ENCODE data around the gene CDKAL1.

DNA sequence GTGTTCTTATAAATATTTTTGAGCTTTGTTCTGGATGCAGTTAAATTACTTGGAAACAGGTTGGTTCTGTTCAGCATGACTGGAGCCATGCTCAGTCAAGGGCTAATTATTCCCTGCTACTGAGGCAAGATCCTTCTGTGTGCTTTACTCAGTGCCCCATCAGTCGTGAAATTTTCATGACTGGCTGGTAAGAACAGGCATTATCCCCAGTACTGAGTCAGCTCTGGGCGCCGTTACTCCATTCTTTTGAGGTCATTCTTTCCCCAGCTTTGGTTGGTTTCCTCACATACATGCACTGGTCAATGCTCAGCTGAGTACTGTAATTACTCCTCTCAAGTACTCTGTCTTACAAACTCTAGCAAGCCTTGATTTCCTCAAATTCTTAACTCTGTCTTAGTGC, 71.3 kb downstream of the CDKAL1 start:
- TF ChIP-seq, protein P1, sequence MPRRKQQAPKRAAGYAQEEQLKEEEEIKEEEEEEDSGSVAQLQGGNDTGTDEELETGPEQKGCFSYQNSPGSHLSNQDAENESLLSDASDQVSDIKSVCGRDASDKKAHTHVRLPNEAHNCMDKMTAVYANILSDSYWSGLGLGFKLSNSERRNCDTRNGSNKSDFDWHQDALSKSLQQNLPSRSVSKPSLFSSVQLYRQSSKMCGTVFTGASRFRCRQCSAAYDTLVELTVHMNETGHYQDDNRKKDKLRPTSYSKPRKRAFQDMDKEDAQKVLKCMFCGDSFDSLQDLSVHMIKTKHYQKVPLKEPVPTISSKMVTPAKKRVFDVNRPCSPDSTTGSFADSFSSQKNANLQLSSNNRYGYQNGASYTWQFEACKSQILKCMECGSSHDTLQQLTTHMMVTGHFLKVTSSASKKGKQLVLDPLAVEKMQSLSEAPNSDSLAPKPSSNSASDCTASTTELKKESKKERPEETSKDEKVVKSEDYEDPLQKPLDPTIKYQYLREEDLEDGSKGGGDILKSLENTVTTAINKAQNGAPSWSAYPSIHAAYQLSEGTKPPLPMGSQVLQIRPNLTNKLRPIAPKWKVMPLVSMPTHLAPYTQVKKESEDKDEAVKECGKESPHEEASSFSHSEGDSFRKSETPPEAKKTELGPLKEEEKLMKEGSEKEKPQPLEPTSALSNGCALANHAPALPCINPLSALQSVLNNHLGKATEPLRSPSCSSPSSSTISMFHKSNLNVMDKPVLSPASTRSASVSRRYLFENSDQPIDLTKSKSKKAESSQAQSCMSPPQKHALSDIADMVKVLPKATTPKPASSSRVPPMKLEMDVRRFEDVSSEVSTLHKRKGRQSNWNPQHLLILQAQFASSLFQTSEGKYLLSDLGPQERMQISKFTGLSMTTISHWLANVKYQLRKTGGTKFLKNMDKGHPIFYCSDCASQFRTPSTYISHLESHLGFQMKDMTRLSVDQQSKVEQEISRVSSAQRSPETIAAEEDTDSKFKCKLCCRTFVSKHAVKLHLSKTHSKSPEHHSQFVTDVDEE (CRISPR knock-in tag; IDR thresholded peaks at IDR 0.05): no peak
- no peak for TF ChIP-seq GLIS3 (CRISPR knock-in tag; IDR thresholded peaks at IDR 0.05)
- no peak for TF ChIP-seq ZFP30 (CRISPR knock-in tag; IDR thresholded peaks at IDR 0.05)
- TF ChIP-seq CSDC2 (CRISPR knock-in tag; IDR thresholded peaks at IDR 0.05): no peak
- no peak for TF ChIP-seq ZC3H10 (CRISPR knock-in tag; IDR thresholded peaks at IDR 0.05)
- TF ChIP-seq, protein P2, sequence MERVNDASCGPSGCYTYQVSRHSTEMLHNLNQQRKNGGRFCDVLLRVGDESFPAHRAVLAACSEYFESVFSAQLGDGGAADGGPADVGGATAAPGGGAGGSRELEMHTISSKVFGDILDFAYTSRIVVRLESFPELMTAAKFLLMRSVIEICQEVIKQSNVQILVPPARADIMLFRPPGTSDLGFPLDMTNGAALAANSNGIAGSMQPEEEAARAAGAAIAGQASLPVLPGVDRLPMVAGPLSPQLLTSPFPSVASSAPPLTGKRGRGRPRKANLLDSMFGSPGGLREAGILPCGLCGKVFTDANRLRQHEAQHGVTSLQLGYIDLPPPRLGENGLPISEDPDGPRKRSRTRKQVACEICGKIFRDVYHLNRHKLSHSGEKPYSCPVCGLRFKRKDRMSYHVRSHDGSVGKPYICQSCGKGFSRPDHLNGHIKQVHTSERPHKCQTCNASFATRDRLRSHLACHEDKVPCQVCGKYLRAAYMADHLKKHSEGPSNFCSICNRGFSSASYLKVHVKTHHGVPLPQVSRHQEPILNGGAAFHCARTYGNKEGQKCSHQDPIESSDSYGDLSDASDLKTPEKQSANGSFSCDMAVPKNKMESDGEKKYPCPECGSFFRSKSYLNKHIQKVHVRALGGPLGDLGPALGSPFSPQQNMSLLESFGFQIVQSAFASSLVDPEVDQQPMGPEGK (CRISPR knock-in tag; IDR thresholded peaks at IDR 0.05; ENCODE audit: borderline replicate concordance): no peak
- TF ChIP-seq SNAI2 (CRISPR knock-in tag; IDR thresholded peaks at IDR 0.05): no peak
- TF ChIP-seq ZNF70 (CRISPR knock-in tag; IDR thresholded peaks at IDR 0.05): no peak
- TF ChIP-seq, protein P3, sequence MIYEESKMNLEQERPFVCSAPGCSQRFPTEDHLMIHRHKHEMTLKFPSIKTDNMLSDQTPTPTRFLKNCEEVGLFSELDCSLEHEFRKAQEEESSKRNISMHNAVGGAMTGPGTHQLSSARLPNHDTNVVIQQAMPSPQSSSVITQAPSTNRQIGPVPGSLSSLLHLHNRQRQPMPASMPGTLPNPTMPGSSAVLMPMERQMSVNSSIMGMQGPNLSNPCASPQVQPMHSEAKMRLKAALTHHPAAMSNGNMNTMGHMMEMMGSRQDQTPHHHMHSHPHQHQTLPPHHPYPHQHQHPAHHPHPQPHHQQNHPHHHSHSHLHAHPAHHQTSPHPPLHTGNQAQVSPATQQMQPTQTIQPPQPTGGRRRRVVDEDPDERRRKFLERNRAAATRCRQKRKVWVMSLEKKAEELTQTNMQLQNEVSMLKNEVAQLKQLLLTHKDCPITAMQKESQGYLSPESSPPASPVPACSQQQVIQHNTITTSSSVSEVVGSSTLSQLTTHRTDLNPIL (CRISPR knock-in tag; IDR thresholded peaks at IDR 0.05; ENCODE audit: low read depth): no peak

Measured in SK-N-SH treated with all-trans-retinoic acid at 6 μM for 48 hours (cell line).